GM12872 (cell line): Measurements from ENCODE around the gene TMEM198.

Experiments
- CTCF ChIP-seq: IDR thresholded peaks from 3 replicates; pipeline ENCODE4 v1.5.1; 2011; ENCODE audit warnings: low read depth, mild to moderate bottlenecking, low read length, moderate library complexity; ENCODE audit not compliant: insufficient read depth

TMEM198 gene

GRCh38 chr2:219551441-219552381 lies 7.9 kb downstream of the TMEM198 start:
- no peak for TF ChIP-seq CTCF

GRCh38 chr2:219552382-219553167 lies 8.7 kb downstream of the TMEM198 start:
- no peak for TF ChIP-seq CTCF

- no peak for TF ChIP-seq CTCF
These were observed 9.3 kb downstream of the TMEM198 start for GRCh38 chr2:219553168-219553417.

GRCh38 chr2:219553463-219553963 lies 9.7 kb downstream of the TMEM198 start:
- TF ChIP-seq CTCF, result no peak

- TF ChIP-seq CTCF, result no peak
These were observed 10.5 kb downstream of the TMEM198 start for GRCh38 chr2:219554350-219554749.

- TF ChIP-seq CTCF, result no peak
These were observed 12.1 kb downstream of the TMEM198 start for GRCh38 chr2:219555956-219556355.

- no peak for TF ChIP-seq CTCF
These were observed 12.6 kb downstream of the TMEM198 start for GRCh38 chr2:219556413-219556812.
